Stomach (tissue), 4 donors: Measurements from ENCODE around the gene CCDC158.

Source experiments
- EP300 ChIP-seq: sonication (generic); formaldehyde crosslinking; IDR thresholded peaks from one replicate; pipeline ENCODE4 v1.6.1; 2017; ENCODE audit warnings: antibody characterized with exemption
- TF ChIP-seq, protein P1 (sequence below), 7 experiments: fragments of 450-650 bp in 4 of 7; fragments of 200-600 bp in 3 of 7; sonication (generic) in 3 of 7; IDR thresholded peaks; one replicate each; pipeline ENCODE4 v1.5.1; 2016 to 2019; ENCODE audit warnings: antibody characterized with exemption in 7 of 7, control low read depth in 2 of 7, mild to moderate bottlenecking in 1 of 7

DNA sequence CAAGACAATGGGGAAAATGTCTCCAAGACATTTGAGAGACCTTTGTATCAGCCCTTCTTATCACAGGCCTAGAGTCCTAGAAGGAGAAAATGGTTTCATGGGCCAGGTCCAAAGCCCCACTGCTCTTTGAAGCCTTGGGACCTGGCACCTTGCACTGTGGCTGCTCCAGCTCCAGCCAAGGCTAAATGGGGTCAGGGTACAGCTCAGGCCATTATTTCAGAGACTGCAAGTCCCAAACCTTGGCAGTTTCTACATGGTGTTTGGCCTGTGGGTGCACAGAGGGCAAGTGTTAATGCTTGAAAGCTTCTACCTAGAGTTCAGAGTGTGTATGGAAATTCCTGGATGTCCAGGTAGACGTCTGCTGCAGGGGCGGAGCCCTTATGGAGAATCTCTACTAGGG, 42.6 kb upstream of the CCDC158 start:
- TF ChIP-seq EP300 = no peak
- TF ChIP-seq, protein P1, sequence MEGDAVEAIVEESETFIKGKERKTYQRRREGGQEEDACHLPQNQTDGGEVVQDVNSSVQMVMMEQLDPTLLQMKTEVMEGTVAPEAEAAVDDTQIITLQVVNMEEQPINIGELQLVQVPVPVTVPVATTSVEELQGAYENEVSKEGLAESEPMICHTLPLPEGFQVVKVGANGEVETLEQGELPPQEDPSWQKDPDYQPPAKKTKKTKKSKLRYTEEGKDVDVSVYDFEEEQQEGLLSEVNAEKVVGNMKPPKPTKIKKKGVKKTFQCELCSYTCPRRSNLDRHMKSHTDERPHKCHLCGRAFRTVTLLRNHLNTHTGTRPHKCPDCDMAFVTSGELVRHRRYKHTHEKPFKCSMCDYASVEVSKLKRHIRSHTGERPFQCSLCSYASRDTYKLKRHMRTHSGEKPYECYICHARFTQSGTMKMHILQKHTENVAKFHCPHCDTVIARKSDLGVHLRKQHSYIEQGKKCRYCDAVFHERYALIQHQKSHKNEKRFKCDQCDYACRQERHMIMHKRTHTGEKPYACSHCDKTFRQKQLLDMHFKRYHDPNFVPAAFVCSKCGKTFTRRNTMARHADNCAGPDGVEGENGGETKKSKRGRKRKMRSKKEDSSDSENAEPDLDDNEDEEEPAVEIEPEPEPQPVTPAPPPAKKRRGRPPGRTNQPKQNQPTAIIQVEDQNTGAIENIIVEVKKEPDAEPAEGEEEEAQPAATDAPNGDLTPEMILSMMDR (IDR thresholded peaks at IDR 0.05) = no peak
